Smooth muscle cell (in vitro differentiated cells): ENCODE results near the gene HARBI1. TPM values are rescaled to one million over a fixed set of nuclear protein-coding genes. Genes with fewer than 3 reads are reported as not detected.

Experiments
- DNase-seq: peaks from one replicate; lab custom pipeline; 2025; ENCODE audit not compliant: unreplicated experiment; lab: John Stamatoyannopoulos, UW
- H2AFZ ChIP-seq: fragments of 200-600 bp; sonication (generic); 2 replicates; pipeline ENCODE4 v1.6.0; 2016; ENCODE audit warnings: antibody characterized with exemption, low read depth, mild to moderate bottlenecking
- H3F3A ChIP-seq: fragments of 200-600 bp; sonication (generic); 2 replicates; pipeline ENCODE4 v1.6.0; 2017; ENCODE audit warnings: antibody characterized with exemption, low read depth
- H3K27ac ChIP-seq: fragments of 200-600 bp; sonication (generic); 2 replicates; pipeline ENCODE4 v1.5.1; 2016; ENCODE audit warnings: low read depth, mild to moderate bottlenecking
- H3K27me3 ChIP-seq: fragments of 200-600 bp; sonication (generic); 2 replicates; pipeline ENCODE4 v1.6.1; 2016; ENCODE audit warnings: low read depth, mild to moderate bottlenecking
- H3K36me3 ChIP-seq: fragments of 200-600 bp; sonication (generic); 2 replicates; pipeline ENCODE4 v1.5.1; 2016; ENCODE audit warnings: low read depth
- H3K4me1 ChIP-seq: fragments of 200-600 bp; sonication (generic); 2 replicates; pipeline ENCODE4 v1.5.1; 2016; ENCODE audit warnings: low read depth
- H3K4me2 ChIP-seq: fragments of 200-600 bp; sonication (generic); 2 replicates; pipeline ENCODE4 v1.6.0; 2016; ENCODE audit warnings: mild to moderate bottlenecking
- H3K4me3 ChIP-seq: fragments of 200-600 bp; sonication (generic); 2 replicates; pipeline ENCODE4 v1.5.1; 2016; ENCODE audit warnings: mild to moderate bottlenecking
- H3K79me2 ChIP-seq: fragments of 200-600 bp; sonication (generic); 2 replicates; pipeline ENCODE4 v1.6.0; 2016; ENCODE audit warnings: low read depth, mild to moderate bottlenecking
- H3K9ac ChIP-seq: fragments of 200-600 bp; sonication (generic); 2 replicates; pipeline ENCODE4 v1.6.0; 2016; ENCODE audit warnings: low read depth
- H3K9me3 ChIP-seq: fragments of 200-600 bp; sonication (generic); replicated peaks from 2 replicates; pipeline ENCODE4 v1.5.1; 2016; ENCODE audit warnings: low read depth
- H4K20me1 ChIP-seq: fragments of 200-600 bp; sonication (generic); 2 replicates; pipeline ENCODE4 v1.6.0; 2016; ENCODE audit warnings: low read depth
- CTCF ChIP-seq: fragments of 200-600 bp; sonication (generic); IDR thresholded peaks from 2 replicates; pipeline ENCODE4 v1.5.1; 2017; ENCODE audit warnings: borderline replicate concordance, mild to moderate bottlenecking, antibody characterized with exemption; ENCODE audit not compliant: insufficient read depth, poor library complexity, severe bottlenecking
- WGBS: methylation state at CpG from one replicate; pipeline ENCODE4 v1.1.7; 2016; ENCODE audit warnings: low lambda C conversion rate; 5-methylcytosine and 5-hydroxymethylcytosine counted together
- polyA plus RNA-seq: library from polyadenylated mRNA; unstranded; fragments of >200 nt; fragmentation: Nextera tagmentation; extraction: Ambion mirVana; gene quantifications from 2 replicates; pipeline ENCODE4 v1.2.1, GENCODE V29; 2016
- total RNA-seq: library from RNA; depleted of rRNA; stranded (reverse); fragments of >200 nt; gene quantifications from 2 replicates; pipeline ENCODE4 v1.2.3, GENCODE V29; 2014

Gene HARBI1
- total RNA-seq (2.5 and 2.9 TPM in 2 replicates), polyA plus RNA-seq (2.4 and 5.1 TPM in 2 replicates)

- WGBS = 1% methylated on average over 68 of the region's 72 CpGs
- DNase-seq = peak; percentile 54
- peaks cover 44% of the 10 kb centered on the region for H3K79me2 ChIP-seq
These were observed at the start of gene HARBI1, which contains the start of gene ATG13 for GRCh38 chr11:46617134-46617971. HARBI1 (minus strand) TSS chr11:46617227; CDS start chr11:46616237, 990 bp downstream. ATG13 (plus strand) TSS chr11:46617553; CDS start chr11:46644292, 26,739 bp downstream.

GRCh38 chr11:46666516-46666915 lies 49.5 kb upstream of the HARBI1 start:
- TF ChIP-seq CTCF = no peak
- Histone ChIP-seq H3K4me3 (no peak overlapping the region), H3K9ac (no peak overlapping the region), H3K79me2 (no peaks in the 10 kb centered on the region), H3K4me2 (no peak overlapping the region), H3F3A (peaks cover 11% of the 10 kb centered on the region), H3K36me3 (peaks cover 8% of the 10 kb centered on the region), H2AFZ (no peak overlapping the region), H3K9me3 (no peaks in the 10 kb centered on the region), H3K27ac (no peak overlapping the region), H4K20me1 (no peaks in the 10 kb centered on the region), H3K4me1 (peaks cover 5% of the 10 kb centered on the region), H3K27me3 (no peaks in the 10 kb centered on the region)
- 92% methylated on average over 5 of the region's 5 CpGs for WGBS
- DNase-seq = no peak

More at GRCh38 chr11:46617134-46617971, at the start of gene HARBI1, which contains the start of gene ATG13:
- H3K4me1 ChIP-seq = peaks cover 16% of the 10 kb centered on the region
- H2AFZ ChIP-seq = peak within 1 kb of the TSS; percentile 52
- H3K27me3 ChIP-seq = no peaks in the 10 kb centered on the region
- peak within 1 kb of the TSS; percentile 98 for H3K9ac ChIP-seq
- H4K20me1 ChIP-seq = peaks cover 9% of the 10 kb centered on the region
- H3K9me3 ChIP-seq = no peaks in the 10 kb centered on the region
- peak within 1 kb of the TSS; percentile 95 for H3K27ac ChIP-seq
- peak; percentile 68 for TF ChIP-seq CTCF
- H3K4me2 ChIP-seq = peak within 1 kb of the TSS; percentile 90
- no peaks in the 10 kb centered on the region for H3F3A ChIP-seq
- no peaks in the 10 kb centered on the region for H3K36me3 ChIP-seq
- peak within 1 kb of the TSS; percentile 86 for H3K4me3 ChIP-seq

DNA sequence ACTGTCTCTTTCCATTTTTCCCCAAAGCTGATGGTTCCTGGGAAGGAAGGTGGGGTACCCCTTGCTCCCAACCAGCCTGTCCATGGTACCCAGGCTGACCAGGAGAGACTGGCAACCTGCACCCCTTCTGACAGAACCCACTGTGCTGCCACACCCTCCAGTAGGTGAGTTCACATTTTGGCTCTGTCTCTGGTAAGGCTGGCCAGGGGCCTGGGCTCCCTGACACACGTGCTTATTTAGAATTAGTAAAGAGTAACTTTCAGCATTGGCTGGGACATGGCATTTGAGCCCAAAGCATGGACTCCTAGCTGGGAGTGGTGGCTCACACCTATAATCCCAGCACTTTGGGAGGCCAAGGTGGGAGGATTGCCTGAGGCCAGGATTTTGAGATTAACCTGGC lies 48.3 kb upstream of the HARBI1 start:
- peak overlapping the region; percentile 88 for H3K27ac ChIP-seq
- H3K9me3 ChIP-seq = no peaks in the 10 kb centered on the region
- peaks cover 5% of the 10 kb centered on the region for H3K4me1 ChIP-seq
- no peak for DNase-seq
- WGBS = 97% methylated on average over 1 of the region's 1 CpG
- no peaks in the 10 kb centered on the region for H4K20me1 ChIP-seq
- H3K4me3 ChIP-seq = no peak overlapping the region
- H3K9ac ChIP-seq = no peak overlapping the region
- H3K36me3 ChIP-seq = peaks cover 8% of the 10 kb centered on the region
- TF ChIP-seq CTCF = no peak
- H3K27me3 ChIP-seq = no peaks in the 10 kb centered on the region
- no peaks in the 10 kb centered on the region for H3K79me2 ChIP-seq
- H3K4me2 ChIP-seq = peak overlapping the region; percentile 47
- H3F3A ChIP-seq = peaks cover 6% of the 10 kb centered on the region
- no peak overlapping the region for H2AFZ ChIP-seq

DNA sequence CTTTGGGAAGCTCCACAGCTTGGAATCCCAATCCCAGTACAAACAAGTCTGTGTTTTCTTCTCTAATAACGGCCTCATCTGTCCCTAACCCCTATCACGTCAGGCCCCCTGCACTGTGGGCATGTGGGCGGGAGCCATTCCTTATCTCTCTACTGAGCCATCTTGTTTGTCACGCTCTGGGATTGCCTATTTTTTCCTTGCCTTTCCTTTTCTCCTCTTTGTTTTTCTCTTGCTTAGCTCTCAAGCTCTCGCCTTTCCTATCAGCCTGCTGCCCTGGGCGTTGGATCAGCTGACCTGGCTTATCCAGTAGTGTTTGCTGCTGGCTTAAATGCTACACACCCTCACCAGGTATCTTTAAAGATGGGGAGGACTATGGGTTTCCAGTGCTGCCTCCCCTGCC lies 47.6 kb upstream of the HARBI1 start:
- Histone ChIP-seq H3K27me3 (no peaks in the 10 kb centered on the region), H3K27ac (peak overlapping the region; percentile 88), H3F3A (no peaks in the 10 kb centered on the region), H3K36me3 (peaks cover 8% of the 10 kb centered on the region), H3K4me2 (peak overlapping the region; percentile 47), H4K20me1 (no peaks in the 10 kb centered on the region), H3K79me2 (no peaks in the 10 kb centered on the region), H3K9ac (peak overlapping the region; percentile 31), H3K9me3 (no peaks in the 10 kb centered on the region), H3K4me3 (no peak overlapping the region), H3K4me1 (peaks cover 5% of the 10 kb centered on the region), H2AFZ (no peak overlapping the region)
- no peak for DNase-seq
- TF ChIP-seq CTCF = no peak
- WGBS = 21% methylated on average over 6 of the region's 6 CpGs
